Stimulated activated naive CD8-positive, alpha-beta T cell treated with anti-CD3 and anti-CD28 coated beads, Interleukin-15, amount 100 ng/mL, for 72 hours (primary cell): ENCODE measurements around the gene MAML2.
"Not testable (repeated sequence)": the region's sequence is repeated elsewhere in the genome, so short reads cannot be mapped to it uniquely, and the experiment has no call there.

Experiments used
- ATAC-seq: fragments of 150-1000 bp; cut with Tn5 transposase; 2 replicates; pipeline ENCODE4 v1.10.0; 2021; ENCODE audit warnings: mild to moderate bottlenecking, moderate library complexity
- DNase-seq, 2 donors: peaks; one replicate each; pipeline ENCODE4 v3.0.0; 2021 to 2022
- H3K27ac Mint-ChIP-seq, 2 donors: one replicate each; pipeline ENCODE4 v1.8.0; 2022; ENCODE audit warnings: mild to moderate bottlenecking in 2 of 2, mixed read lengths in 2 of 2, moderate library complexity in 2 of 2
- H3K27me3 Mint-ChIP-seq: one replicate; pipeline ENCODE4 v1.8.0; 2022; ENCODE audit warnings: mixed read lengths
- H3K4me1 Mint-ChIP-seq: one replicate; pipeline ENCODE4 v1.8.0; 2022; ENCODE audit warnings: mild to moderate bottlenecking, mixed read lengths
- H3K4me3 Mint-ChIP-seq, 2 donors: one replicate each; pipeline ENCODE4 v1.8.0; 2022; ENCODE audit warnings: mild to moderate bottlenecking in 2 of 2, mixed read lengths in 2 of 2, moderate library complexity in 1 of 2
- H3K9me3 Mint-ChIP-seq, 2 donors: one replicate each; pipeline ENCODE4 v1.8.0; 2022; ENCODE audit warnings: mixed read lengths in 2 of 2

Gene MAML2

GRCh38 chr11:96294289-96294688, 48.7 kb downstream of the MAML2 start:
- H3K27ac Mint-ChIP-seq = no peak overlapping the region
- no peak for DNase-seq
- H3K27me3 Mint-ChIP-seq = no peaks in the 10 kb centered on the region
- H3K4me3 Mint-ChIP-seq = peak overlapping the region; percentile 21 to 44
- peaks cover 82% of the 10 kb centered on the region for H3K4me1 Mint-ChIP-seq
- H3K9me3 Mint-ChIP-seq = no peaks in the 10 kb centered on the region
- no peak for ATAC-seq

GRCh38 chr11:96293598-96294021, 49.4 kb downstream of the MAML2 start:
- peak; percentile 97 for ATAC-seq
- H3K27ac Mint-ChIP-seq = peak overlapping the region in 1 of 2 donors; percentile 28
- DNase-seq = peak; percentile 18 to 27

GRCh38 chr11:96293109-96293508, 49.9 kb downstream of the MAML2 start:
- DNase-seq (no peak), ATAC-seq (no peak)
- Mint-ChIP-seq H3K4me3 (peak overlapping the region; percentile 21 to 67), H3K9me3 (no peaks in the 10 kb centered on the region), H3K27me3 (no peaks in the 10 kb centered on the region), H3K4me1 (peaks cover 83% of the 10 kb centered on the region), H3K27ac (peak overlapping the region in 1 of 2 donors; percentile 28)

More at GRCh38 chr11:96293598-96294021, 49.4 kb downstream of the MAML2 start:
- Mint-ChIP-seq H3K9me3 (no peaks in the 10 kb centered on the region), H3K27me3 (no peaks in the 10 kb centered on the region), H3K4me3 (peak overlapping the region; percentile 21 to 67), H3K4me1 (peaks cover 83% of the 10 kb centered on the region)

GRCh38 chr11:96292291-96293010, 50.5 kb downstream of the MAML2 start:
- DNase-seq = no peak
- ATAC-seq = no peak
- H3K27me3 Mint-ChIP-seq = no peaks in the 10 kb centered on the region
- H3K9me3 Mint-ChIP-seq = no peaks in the 10 kb centered on the region
- H3K4me1 Mint-ChIP-seq = peaks cover 83% of the 10 kb centered on the region
- no peak overlapping the region for H3K27ac Mint-ChIP-seq
- peak overlapping the region; percentile 2 to 21 for H3K4me3 Mint-ChIP-seq

- H3K4me1 Mint-ChIP-seq = peaks cover 90% of the 10 kb centered on the region
- H3K4me3 Mint-ChIP-seq = no peak overlapping the region
- ATAC-seq (no peak), DNase-seq (no peak)
- H3K9me3 Mint-ChIP-seq = peaks cover 6 to 7% of the 10 kb centered on the region in 2 donors
- H3K27ac Mint-ChIP-seq = no peak overlapping the region
- H3K27me3 Mint-ChIP-seq = no peaks in the 10 kb centered on the region
These were observed 52.4 kb downstream of the MAML2 start for GRCh38 chr11:96290631-96291030.

GRCh38 chr11:96290031-96290430, 53.0 kb downstream of the MAML2 start:
- no peak overlapping the region for H3K4me3 Mint-ChIP-seq
- DNase-seq (no peak), ATAC-seq (no peak)
- H3K27ac Mint-ChIP-seq = no peak overlapping the region
- H3K4me1 Mint-ChIP-seq = peaks cover 90% of the 10 kb centered on the region
- no peaks in the 10 kb centered on the region for H3K27me3 Mint-ChIP-seq
- H3K9me3 Mint-ChIP-seq = peaks cover 10% of the 10 kb centered on the region in 2 donors

GRCh38 chr11:96288915-96289314, 54.1 kb downstream of the MAML2 start:
- H3K9me3 Mint-ChIP-seq = peaks cover 10% of the 10 kb centered on the region in 2 donors
- H3K27ac Mint-ChIP-seq = no peak overlapping the region
- ATAC-seq (peak; percentile 54), DNase-seq (no peak)
- H3K4me3 Mint-ChIP-seq = peak overlapping the region; percentile 35 to 41
- H3K27me3 Mint-ChIP-seq = no peaks in the 10 kb centered on the region
- peaks cover 90% of the 10 kb centered on the region for H3K4me1 Mint-ChIP-seq

GRCh38 chr11:96287822-96288439, 55.1 kb downstream of the MAML2 start:
- H3K27me3 Mint-ChIP-seq = no peaks in the 10 kb centered on the region
- peaks cover 10% of the 10 kb centered on the region in 2 donors for H3K9me3 Mint-ChIP-seq
- peak overlapping the region; percentile 70 to 76 for H3K4me3 Mint-ChIP-seq
- ATAC-seq = peak; percentile 50
- peaks cover 90% of the 10 kb centered on the region for H3K4me1 Mint-ChIP-seq
- H3K27ac Mint-ChIP-seq = peak overlapping the region; percentile 86 to 91
- no peak for DNase-seq

- DNase-seq, H3K9me3 Mint-ChIP-seq, H3K27me3 Mint-ChIP-seq, ATAC-seq, H3K4me3 Mint-ChIP-seq: not testable (repeated sequence)
- H3K27ac Mint-ChIP-seq = peak overlapping the region in 1 of 2 donors; percentile 78
- peaks cover 86% of the 10 kb centered on the region for H3K4me1 Mint-ChIP-seq
These were observed 57.0 kb downstream of the MAML2 start for GRCh38 chr11:96285985-96286384.

- peak; percentile 88 for ATAC-seq
- no peaks in the 10 kb centered on the region for H3K27me3 Mint-ChIP-seq
- peaks cover 84% of the 10 kb centered on the region for H3K4me1 Mint-ChIP-seq
- peaks cover 10% of the 10 kb centered on the region in 2 donors for H3K9me3 Mint-ChIP-seq
- no peak overlapping the region for H3K27ac Mint-ChIP-seq
- H3K4me3 Mint-ChIP-seq = peak overlapping the region; percentile 14 to 53
- DNase-seq = no peak
These were observed 58.1 kb downstream of the MAML2 start for GRCh38 chr11:96284917-96285316.

- ATAC-seq (no peak), DNase-seq (no peak)
- H3K27ac Mint-ChIP-seq = peak overlapping the region in 1 of 2 donors; percentile 38
- no peaks in the 10 kb centered on the region for H3K27me3 Mint-ChIP-seq
- H3K9me3 Mint-ChIP-seq = peaks cover 10% of the 10 kb centered on the region in 2 donors
- peak overlapping the region in 1 of 2 donors; percentile 53 for H3K4me3 Mint-ChIP-seq
- peaks cover 84% of the 10 kb centered on the region for H3K4me1 Mint-ChIP-seq
These were observed 58.6 kb downstream of the MAML2 start for GRCh38 chr11:96284401-96284800.

- ATAC-seq (no peak), DNase-seq (no peak)
- Mint-ChIP-seq H3K4me1 (peaks cover 86% of the 10 kb centered on the region), H3K4me3 (no peak overlapping the region), H3K27me3 (no peaks in the 10 kb centered on the region), H3K27ac (no peak overlapping the region), H3K9me3 (peaks cover 10% of the 10 kb centered on the region in 2 donors)
These were observed 60.3 kb downstream of the MAML2 start for GRCh38 chr11:96282625-96283220.

GRCh38 chr11:96280444-96280843, 62.6 kb downstream of the MAML2 start:
- Mint-ChIP-seq H3K4me1 (peaks cover 80% of the 10 kb centered on the region), H3K4me3 (peak overlapping the region in 1 of 2 donors; percentile 42), H3K9me3 (peaks cover 1 to 3% of the 10 kb centered on the region in 2 donors), H3K27ac (peak overlapping the region in 1 of 2 donors; percentile 37), H3K27me3 (no peaks in the 10 kb centered on the region)
- DNase-seq = no peak
- no peak for ATAC-seq

GRCh38 chr11:96279896-96280290, 63.1 kb downstream of the MAML2 start:
- peaks cover 75% of the 10 kb centered on the region for H3K4me1 Mint-ChIP-seq
- peak overlapping the region in 1 of 2 donors; percentile 35 for H3K27ac Mint-ChIP-seq
- H3K27me3 Mint-ChIP-seq = no peaks in the 10 kb centered on the region
- no peak for ATAC-seq
- DNase-seq = no peak
- no peak overlapping the region for H3K4me3 Mint-ChIP-seq
- H3K9me3 Mint-ChIP-seq = no peaks in the 10 kb centered on the region

- Mint-ChIP-seq H3K27me3 (no peaks in the 10 kb centered on the region), H3K9me3 (no peaks in the 10 kb centered on the region), H3K4me3 (peak overlapping the region; percentile 16 to 17), H3K27ac (peak overlapping the region in 1 of 2 donors; percentile 35), H3K4me1 (peaks cover 69% of the 10 kb centered on the region)
- no peak for DNase-seq
- ATAC-seq = peak; percentile 84
These were observed 63.7 kb downstream of the MAML2 start for GRCh38 chr11:96279018-96279895.
